Stimulated activated CD4-positive, alpha-beta T cell treated with anti-CD3 and anti-CD28 coated beads, Interleukin-1b, Interleukin-23, amount 100 ng/mL, for 1 hour (primary cell): ENCODE data around the gene DAB2.
"Not testable (repeated sequence)": the region's sequence is repeated elsewhere in the genome, so short reads cannot be mapped to it uniquely, and the experiment has no call there.

Experiments used
- DNase-seq, 2 donors: peaks; one replicate each; pipeline ENCODE4 v3.0.0-alpha.2; 2020; ENCODE audit warnings: low read depth in 2 of 2

Gene DAB2

DNA sequence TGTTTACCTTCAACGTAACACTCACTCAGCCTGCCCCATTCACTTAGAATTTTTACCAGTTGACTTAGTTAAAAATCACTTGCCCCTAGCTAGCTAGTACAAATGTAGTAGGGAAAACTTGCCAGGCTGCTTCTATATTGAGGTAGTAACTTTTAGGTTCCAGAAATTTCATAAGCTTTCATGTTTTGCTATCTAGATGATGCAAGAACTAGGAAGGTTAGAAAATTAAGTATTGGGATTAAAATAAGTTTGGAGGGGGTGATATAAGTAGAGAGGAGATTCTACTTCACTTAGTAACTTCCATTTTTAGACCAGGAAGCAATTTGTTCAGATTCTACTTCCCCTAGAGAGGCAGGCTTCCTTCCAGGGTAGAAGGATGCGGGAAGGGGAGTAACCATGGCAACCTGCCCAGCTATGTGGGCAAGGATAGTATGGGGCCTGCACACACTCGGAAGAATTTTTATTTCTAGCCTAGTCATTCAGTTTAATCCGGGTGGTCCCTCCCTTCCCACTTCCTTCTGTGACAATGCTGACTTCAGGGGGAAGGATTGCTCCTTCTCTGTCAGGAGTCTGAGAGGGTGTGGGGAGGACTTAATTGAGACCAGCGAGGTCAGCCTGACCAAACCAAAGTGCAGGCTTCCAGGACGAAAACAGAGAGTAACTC is 4.2 kb downstream of the DAB2 start:
- DNase-seq = no peak

DNA sequence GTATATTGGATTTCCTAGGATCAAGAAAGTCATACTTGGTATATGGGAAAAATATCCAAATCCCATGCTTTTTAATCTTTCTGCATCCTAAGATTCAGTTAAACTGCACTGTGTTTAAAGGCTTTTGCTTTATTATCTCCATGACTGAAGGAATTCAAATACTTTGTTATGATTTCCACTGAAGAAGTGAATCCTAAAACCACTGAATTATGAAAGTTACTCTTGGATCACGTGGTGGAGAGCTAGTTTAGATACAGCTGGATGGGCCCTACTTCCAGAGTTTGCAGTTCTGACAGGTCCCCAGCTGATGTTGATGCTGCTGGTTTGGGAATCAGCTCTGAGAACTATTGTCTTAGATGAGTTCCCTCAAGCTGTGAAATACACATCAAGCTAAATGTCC is 5.0 kb downstream of the DAB2 start:
- no peak for DNase-seq

DNA sequence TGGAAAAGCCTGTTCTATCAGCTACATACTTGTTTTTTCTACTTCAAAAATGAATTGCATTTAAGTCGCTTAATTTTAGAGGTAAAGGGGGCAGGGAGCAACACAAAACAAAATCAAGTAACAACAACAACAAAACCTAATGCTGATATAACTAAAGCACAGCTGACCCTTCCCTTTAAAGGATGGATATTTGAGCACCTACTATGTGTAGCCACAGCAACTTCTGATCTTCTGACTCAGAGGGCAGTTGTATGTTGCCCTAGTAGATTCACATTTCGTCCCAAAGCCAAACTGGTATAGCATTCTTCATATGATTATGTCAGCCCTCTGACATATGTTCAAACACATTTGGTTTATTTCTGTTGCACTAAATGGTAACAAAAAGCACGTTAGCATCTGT is 6.8 kb downstream of the DAB2 start:
- DNase-seq = no peak

DNA sequence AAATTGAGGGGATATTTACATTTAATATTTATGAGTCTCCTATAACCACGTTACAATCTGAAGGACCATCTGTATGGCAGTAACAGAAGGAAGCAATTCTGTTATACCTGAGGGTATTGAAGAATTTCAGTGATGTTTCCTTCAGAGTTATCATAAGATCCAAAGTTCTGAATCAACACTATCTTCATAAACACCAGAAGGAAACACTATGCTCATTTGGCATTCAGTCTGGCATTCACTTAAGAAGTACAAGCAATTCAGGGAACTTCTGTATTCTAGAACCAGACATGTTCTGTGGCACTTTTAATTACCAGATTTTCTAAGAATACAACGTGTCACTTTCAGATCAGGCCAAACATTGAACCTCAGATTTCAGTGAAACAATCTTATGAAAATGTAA is 9.6 kb downstream of the DAB2 start:
- no peak for DNase-seq

DNA sequence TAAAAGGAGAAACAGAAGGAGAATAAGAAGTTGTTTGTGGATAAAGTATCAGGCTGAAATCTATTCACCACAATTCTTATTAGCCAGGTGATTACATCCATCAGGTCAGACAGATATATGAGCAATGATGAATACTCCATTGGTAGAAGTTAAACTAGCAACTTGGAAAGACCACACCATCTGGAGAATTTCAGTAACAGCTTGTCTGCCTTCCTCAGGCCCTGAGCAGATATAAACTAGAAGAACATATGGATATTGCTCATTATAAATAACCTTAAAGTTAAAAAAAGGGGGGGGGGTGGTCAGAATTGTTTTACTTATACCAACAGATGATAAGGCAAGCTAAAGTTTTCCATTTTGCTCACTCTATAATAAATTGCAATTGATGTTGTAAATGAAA is 10.4 kb downstream of the DAB2 start:
- DNase-seq = no peak

DNA sequence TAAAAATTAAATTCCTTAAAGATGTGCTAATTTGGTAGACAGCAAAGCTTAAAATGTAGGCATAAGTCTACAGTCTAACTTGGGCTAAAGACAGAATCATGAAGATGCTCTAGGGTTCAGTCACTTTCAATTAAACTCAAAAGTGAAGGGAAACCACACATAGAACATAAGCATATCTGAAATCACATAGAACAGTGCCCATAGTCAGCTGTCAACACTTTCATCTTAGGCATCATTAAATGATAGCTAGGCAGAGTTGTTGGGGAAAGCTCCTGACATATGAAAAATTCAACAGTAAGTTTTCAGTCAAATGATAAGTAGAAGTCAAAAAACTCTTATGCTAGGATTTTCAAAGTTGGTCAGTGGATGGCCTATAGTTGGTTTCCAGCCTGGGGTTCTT is 11.0 kb downstream of the DAB2 start:
- no peak for DNase-seq

DNA sequence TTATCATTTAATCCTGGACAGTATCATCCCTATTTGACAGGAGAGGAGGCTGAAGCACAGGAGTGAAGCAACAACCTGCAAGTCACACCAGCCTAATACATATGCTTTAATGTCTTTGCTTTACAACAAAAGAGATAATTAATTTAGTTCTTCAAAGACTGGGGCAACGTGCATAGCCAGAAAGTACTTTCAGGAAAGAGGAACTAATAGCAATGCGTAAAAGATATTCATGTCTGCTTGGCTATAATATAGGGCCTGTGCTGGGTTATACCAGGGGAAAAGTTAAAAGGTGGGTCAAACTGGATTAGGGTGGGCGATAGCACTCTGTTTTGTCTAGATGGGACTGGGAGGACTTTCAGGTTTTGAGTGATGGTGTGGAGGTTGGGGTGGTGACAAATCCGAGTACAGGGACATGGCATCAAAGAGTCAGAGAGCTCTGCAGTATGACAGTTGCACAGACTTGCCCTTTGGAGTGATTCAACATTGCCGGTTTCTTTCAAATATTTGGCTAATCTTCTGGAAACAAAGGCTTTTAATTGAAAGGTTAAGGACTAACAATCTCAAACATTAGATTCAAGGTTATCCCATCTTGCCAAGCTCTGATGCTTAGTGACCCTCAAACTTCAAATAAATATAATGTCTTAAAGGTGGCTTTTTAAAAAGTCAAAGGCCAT is 11.9 kb downstream of the DAB2 start:
- no peak for DNase-seq

DNA sequence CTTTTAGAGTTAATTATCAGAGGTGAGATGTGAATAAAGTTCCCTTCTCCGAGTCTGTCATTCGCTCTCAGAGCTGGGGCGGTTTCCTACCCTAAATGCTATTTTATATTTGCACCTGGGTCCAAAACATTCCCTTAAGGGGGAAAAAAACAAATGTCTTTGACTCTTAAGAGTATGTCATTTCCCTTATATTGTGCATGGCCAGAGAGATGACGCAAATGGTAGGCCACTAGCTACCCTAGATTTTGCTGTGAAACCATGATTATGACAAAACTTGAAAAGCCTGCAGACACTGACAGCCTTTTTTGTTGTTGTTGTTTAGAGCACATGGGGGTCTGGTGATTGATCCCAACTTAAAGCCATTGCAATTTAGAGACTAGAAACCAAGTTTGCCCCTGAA is 12.8 kb downstream of the DAB2 start:
- DNase-seq = no peak

DNA sequence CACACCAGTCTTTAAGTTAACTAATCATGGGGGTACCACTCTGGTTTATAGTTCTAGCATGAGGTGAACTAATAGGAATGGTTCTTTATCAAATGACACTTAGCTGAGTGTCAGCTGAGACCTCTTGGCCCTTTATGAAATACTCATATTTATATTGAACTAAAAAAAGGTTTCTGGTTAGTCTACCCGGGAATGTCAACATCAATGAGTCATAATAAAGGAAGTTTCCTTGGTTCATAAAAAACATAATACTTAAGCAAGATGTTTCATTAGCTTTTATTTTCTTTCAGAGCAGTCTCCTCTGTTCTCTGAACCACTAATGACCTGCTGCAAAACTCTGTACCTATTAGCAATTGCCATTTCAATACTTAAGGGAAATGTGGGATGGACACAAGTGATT is 13.7 kb downstream of the DAB2 start:
- DNase-seq = no peak

DNA sequence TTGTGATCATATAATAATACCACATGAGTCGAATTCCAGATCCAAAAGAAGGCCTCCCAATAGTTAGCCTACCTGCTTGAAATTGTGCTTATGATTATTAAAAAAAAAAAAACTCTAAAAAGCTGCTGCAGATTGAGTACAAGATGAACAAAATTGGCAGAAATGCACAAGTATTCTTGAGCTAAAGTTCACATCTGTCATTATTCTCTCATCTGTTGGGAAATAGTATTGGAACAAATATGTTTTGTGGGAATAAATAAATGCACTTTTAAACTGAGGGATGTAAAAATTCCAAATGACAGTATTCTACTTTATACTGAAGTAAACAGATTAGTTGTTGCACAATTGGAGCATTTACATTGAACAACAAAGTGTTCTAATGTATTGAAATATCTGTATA is 15.7 kb downstream of the DAB2 start:
- no peak for DNase-seq

DNA sequence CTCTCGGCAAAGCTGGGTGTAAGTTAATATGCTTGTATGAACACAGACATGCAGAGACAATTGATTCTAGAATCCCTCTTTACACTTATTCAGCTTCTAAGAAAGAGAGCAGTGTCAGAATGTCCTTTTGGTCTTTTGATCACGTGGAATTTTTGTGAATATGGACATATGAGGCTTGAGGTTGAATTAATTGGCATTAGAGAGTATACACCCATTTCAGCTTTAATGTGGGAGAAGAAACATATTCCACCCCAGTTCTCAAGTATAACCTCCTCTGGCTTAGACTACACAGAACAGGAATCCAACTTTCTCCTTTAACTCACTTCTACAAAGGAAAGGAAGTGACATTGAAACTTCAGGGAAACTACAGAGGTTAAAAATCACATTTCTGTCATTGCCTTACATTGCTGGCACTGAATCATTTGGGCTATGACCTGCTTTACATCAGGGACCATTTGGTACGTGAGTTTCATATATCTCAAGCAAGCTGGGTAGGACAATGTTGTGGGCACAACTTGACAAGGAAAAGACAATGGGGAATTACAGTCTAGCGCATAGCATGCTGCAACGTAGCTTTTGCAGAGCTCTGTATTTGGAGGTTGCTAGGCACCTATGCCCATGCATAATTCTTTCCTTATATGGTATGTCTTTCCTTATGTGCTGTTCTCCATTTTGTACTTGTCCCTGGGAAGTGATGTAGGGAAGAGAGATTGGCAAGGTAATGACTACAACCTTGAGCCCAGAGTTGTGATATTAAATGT is 19.5 kb downstream of the DAB2 start:
- DNase-seq = no peak

DNA sequence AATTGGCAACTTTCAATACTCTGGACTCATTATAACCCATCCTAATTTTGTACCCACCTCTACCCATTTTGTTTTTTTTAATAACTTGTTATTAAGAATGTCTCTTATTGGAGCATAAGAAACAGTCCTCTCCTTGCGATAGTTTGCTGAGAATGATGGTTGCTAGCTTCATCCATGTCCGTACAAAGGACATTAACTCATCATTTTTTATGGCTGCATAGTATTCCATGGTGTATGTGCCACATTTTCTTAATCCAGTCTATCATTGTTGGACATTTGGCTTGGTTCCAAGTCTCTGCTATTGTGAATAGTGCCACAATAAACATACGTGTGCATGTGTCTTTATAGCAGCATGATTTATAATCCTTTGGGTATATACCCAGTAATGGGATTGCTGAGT is 21.0 kb downstream of the DAB2 start:
- not testable (repeated sequence) for DNase-seq

DNA sequence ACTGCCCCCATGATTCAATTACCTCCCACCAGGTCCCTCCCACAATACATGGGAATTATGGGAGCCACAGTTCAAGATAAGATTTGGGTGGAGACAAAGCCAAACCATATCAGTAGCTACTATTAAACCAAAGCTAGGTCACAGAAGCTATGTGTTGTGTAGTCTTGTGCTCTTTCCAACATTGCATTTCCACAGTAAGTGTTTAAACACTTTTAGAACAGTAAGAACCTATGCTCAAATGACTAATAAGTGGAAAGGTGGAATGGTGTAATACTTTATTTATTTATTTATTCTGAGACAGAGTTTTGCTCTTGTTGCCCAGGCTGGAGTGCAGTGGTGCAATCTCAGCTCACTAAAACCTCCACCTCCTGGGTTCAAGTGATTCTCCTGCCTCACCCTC is 22.6 kb downstream of the DAB2 start:
- DNase-seq = not testable (repeated sequence)

DNA sequence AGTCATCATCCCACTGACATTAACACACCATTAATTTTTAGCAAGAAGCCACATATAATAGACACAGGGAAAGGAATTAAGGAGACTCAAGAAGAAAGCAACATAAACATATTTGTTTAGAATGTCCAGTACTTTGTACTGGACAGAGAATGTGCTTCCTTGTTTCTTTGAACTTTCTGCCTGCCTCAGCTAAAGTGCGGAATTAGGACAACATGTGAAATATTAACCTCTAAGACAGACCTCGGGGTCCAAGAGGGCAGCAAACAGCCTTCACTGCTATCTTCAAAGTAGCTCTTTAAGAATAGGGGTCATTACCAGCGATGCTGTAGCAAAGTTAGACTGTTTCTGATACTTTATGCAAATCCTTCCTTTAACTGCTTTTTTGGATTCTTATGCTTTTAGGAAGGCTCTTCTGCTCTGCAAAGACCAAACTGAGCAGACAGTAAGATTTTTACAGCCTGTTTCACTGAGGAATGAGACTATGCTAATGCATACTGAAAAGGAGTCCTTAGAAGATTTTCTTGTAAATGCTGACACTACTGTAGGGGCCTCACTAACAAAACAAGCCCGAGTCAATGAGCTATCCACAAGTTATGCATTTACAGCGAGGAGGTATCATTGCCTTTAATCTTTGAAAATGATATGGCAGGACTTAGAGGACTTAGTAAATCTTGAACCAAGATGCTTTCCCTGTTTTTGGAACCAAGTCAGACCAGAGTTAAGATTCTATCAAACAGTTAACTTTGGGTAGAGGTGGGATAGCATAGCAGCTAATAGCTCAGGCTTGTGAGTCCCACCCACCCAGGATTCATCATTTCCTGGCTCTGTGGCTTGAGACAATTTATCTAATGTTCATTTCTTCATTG is 23.8 kb downstream of the DAB2 start:
- DNase-seq = no peak

DNA sequence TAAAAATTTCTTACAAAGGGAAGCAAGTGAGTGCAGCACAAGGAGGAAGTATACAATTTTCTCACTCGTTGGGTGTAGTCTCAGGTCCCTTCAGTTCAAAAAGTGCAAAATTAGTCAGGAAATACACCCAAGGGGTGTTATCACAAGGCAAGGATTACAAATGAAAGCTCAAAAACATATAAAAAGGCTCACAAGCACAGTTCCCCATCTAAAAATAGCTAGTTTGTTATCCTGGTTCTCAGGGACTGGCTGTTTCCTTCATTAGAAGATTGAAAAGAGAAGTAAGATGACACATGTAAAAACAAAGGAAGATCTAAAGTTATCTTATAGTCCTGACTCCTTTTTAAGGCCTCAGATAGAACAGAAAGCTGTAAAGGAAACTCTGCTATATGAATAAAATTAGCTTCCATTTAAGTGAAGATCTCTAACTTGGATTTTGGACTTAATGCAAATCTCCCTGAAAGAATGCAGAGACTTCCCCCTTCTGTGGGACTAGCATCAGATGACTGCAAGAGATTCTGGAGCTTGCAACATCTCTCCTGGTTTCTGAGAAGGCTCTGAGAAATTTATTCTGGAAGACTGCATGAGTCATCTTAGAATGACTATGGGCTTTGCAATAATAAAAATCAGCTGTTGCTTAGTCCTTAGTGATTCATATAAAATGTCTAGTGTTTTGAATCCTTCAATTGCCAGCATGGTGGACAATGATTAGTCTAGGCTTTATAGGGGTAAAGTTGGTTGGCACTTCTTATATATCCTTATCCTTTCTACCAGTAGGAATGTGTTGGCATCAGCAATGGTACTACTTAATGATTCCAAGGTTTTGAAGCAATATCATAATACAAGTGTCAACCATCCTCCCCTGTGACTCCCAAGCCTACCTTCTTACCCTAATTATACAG is 25.4 kb downstream of the DAB2 start:
- no peak for DNase-seq

DNA sequence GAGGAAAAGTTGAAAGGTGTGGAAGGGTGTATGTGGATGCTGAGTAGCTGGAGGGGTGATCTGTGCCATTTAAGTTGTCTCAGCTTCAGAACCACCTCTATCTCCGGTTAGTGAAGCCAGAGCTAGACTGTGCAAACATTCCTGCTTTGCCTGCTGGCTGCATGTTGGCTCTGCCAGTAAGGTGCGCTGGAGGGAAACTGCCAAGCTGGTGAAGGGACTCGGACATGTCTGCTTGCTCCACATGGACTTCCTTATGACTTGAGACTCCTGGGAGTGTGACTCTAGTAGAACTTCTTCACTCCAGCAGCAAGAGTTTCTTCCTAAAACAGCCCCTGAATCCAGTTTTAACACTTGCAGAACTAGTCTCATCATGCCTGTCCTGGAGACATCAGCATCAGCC is 27.9 kb downstream of the DAB2 start:
- DNase-seq = no peak

DNA sequence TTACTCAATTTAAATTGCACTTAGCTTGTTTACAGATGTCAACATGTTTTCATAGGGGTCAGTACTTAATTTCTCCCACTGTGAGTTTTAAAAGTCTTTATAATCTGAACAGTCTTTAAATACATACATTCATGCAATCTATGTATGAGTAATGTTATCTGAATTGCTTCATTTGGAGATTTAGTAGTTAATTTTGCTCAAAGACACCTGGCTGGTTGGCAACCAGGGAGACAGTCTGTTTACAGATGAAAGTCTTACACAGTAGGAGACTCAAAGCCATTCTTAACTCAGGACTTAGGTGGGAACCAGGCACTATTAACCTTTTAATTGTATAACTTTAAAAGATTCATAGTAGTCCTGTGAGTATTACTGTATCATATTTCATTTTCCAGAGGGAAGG is 29.3 kb downstream of the DAB2 start:
- DNase-seq = no peak

DNA sequence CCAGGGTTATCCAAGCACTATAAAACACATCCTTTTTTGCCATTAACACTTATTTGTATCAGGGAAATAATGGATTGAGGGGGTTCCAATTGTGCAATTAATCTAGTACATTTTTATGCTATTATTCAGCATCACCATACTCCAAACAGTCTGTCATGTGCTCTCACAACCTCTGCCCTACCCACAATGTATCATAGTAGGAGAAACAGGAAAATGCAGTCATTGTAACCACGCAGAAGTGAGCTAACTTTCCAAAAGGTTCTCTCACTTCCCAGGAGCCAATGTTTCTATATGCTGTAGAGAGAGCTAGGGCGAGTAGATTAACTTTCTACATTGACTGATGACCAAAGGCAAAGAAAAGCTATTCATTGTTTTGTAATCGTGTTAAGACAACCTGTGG is 29.8 kb downstream of the DAB2 start:
- DNase-seq = no peak

DNA sequence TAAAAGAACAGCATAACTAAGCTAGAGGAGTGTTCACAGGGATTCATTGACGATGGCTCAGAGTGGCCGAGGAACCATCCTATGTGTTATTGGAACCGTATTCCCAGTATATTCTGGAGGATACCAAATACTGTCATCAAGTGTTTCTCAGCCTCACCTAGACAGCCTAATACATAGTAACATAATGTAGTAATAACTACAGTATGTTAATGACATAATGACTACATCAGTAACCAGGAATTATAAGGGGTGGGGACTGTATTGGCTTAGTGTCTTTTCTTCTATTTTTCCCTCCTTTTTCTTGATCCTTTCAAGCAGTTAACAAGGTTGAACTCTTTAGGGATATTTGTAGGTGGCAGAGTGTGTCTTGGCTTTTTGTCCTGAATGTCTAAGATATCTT is 33.8 kb downstream of the DAB2 start:
- no peak for DNase-seq

DNA sequence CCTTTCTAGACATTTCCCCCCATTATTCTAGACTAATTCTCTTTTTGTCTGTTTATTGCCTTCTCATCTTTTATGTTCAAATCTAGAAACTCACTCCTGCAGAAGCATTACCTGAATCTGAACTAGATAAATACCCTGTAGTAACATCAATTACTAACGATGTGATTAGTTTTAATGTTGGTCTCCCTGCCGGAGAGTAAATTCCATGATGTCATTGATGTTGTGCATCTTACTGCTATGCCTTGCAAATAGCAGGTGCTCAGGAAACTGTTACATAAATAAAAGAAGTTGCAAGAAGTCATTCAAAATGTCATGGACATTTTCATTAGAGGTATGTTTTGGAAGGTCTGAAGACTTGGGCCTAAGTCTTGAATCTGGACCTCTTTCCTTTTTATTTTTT is 37.5 kb downstream of the DAB2 start:
- no peak for DNase-seq

DNA sequence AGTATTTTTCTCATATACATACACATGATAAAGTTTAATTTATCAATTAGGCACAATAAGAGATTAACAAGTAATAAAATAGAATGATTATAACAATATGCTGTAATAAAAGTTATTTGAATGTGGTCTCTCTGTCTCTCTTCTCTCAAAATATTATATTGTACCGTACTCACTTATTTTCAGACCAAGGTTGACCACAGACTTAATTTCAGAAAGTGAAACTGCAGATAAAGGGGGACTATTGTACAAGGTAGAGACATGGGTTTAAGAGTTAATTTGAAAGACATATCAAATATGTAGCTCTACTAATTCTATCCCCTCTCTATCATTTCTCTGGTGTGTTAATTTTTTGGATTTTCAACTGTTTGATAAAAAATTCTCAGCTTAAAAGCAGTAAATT is 40.5 kb downstream of the DAB2 start:
- DNase-seq = no peak
